IPS-15b (cell line): ENCODE results near the gene MARVELD1.

Experiments used
- H3K27me3 ChIP-seq: one replicate; pipeline ENCODE4 v1.6.1; 2013; ENCODE audit warnings: low read length; ENCODE audit not compliant: control insufficient read depth, insufficient read depth
- H3K36me3 ChIP-seq: one replicate; pipeline ENCODE4 v1.6.1; 2013; ENCODE audit warnings: low read length; ENCODE audit not compliant: control insufficient read depth, insufficient read depth
- H3K4me1 ChIP-seq: one replicate; pipeline ENCODE4 v1.6.1; 2013; ENCODE audit warnings: mild to moderate bottlenecking, low read length; ENCODE audit not compliant: control insufficient read depth, insufficient read depth
- H3K4me3 ChIP-seq: one replicate; pipeline ENCODE4 v1.5.1; 2013; ENCODE audit warnings: low read depth, low read length
- H3K9ac ChIP-seq: one replicate; pipeline ENCODE4 v1.6.1; 2013; ENCODE audit warnings: low read depth, mild to moderate bottlenecking, low read length
- H3K9me3 ChIP-seq: one replicate; pipeline ENCODE4 v1.6.1; 2013; ENCODE audit warnings: mild to moderate bottlenecking, low read length; ENCODE audit not compliant: control insufficient read depth, insufficient read depth

Gene MARVELD1

GRCh38 chr10:97748116-97748515 lies 34.6 kb downstream of the MARVELD1 start:
- H3K27me3 ChIP-seq, result no peaks in the 10 kb centered on the region
- no peaks in the 10 kb centered on the region for H3K9me3 ChIP-seq
- no peak overlapping the region for H3K9ac ChIP-seq
- H3K4me1 ChIP-seq, result no peaks in the 10 kb centered on the region
- peaks cover 41% of the 10 kb centered on the region for H3K36me3 ChIP-seq
- H3K4me3 ChIP-seq, result no peak overlapping the region

GRCh38 chr10:97752956-97753355 lies 39.4 kb downstream of the MARVELD1 start:
- H3K27me3 ChIP-seq, result no peaks in the 10 kb centered on the region
- H3K9ac ChIP-seq, result no peak overlapping the region
- no peak overlapping the region for H3K4me3 ChIP-seq
- peaks cover 61% of the 10 kb centered on the region for H3K36me3 ChIP-seq
- no peaks in the 10 kb centered on the region for H3K9me3 ChIP-seq
- no peaks in the 10 kb centered on the region for H3K4me1 ChIP-seq

GRCh38 chr10:97754726-97755125 lies 41.2 kb downstream of the MARVELD1 start:
- no peak overlapping the region for H3K9ac ChIP-seq
- peaks cover 55% of the 10 kb centered on the region for H3K36me3 ChIP-seq
- H3K4me1 ChIP-seq, result no peaks in the 10 kb centered on the region
- no peaks in the 10 kb centered on the region for H3K9me3 ChIP-seq
- H3K27me3 ChIP-seq, result no peaks in the 10 kb centered on the region
- no peak overlapping the region for H3K4me3 ChIP-seq

GRCh38 chr10:97755718-97756117 lies 42.2 kb downstream of the MARVELD1 start:
- no peaks in the 10 kb centered on the region for H3K27me3 ChIP-seq
- no peaks in the 10 kb centered on the region for H3K4me1 ChIP-seq
- H3K9ac ChIP-seq, result no peak overlapping the region
- peaks cover 57% of the 10 kb centered on the region for H3K36me3 ChIP-seq
- H3K9me3 ChIP-seq, result no peaks in the 10 kb centered on the region
- no peak overlapping the region for H3K4me3 ChIP-seq

- H3K4me3 ChIP-seq, result no peak overlapping the region
- H3K36me3 ChIP-seq, result peaks cover 49% of the 10 kb centered on the region
- no peaks in the 10 kb centered on the region for H3K4me1 ChIP-seq
- H3K9ac ChIP-seq, result no peak overlapping the region
- H3K9me3 ChIP-seq, result no peaks in the 10 kb centered on the region
- H3K27me3 ChIP-seq, result no peaks in the 10 kb centered on the region
Measured at GRCh38 chr10:97757471-97757870, 43.9 kb downstream of the MARVELD1 start.

GRCh38 chr10:97759158-97759887 lies 45.8 kb downstream of the MARVELD1 start:
- H3K27me3 ChIP-seq, result no peaks in the 10 kb centered on the region
- H3K36me3 ChIP-seq, result peaks cover 40% of the 10 kb centered on the region

GRCh38 chr10:97759946-97760345 lies 46.4 kb downstream of the MARVELD1 start:
- peaks cover 36% of the 10 kb centered on the region for H3K36me3 ChIP-seq
- no peaks in the 10 kb centered on the region for H3K4me1 ChIP-seq
- H3K27me3 ChIP-seq, result no peaks in the 10 kb centered on the region
- H3K9me3 ChIP-seq, result no peaks in the 10 kb centered on the region
- no peak overlapping the region for H3K4me3 ChIP-seq
- H3K9ac ChIP-seq, result no peak overlapping the region

More at GRCh38 chr10:97759158-97759887, 45.8 kb downstream of the MARVELD1 start:
- no peak overlapping the region for H3K4me3 ChIP-seq
- H3K9ac ChIP-seq, result no peak overlapping the region
- no peaks in the 10 kb centered on the region for H3K9me3 ChIP-seq
- no peaks in the 10 kb centered on the region for H3K4me1 ChIP-seq

- Histone ChIP-seq H3K36me3 (peaks cover 30% of the 10 kb centered on the region), H3K4me3 (no peak overlapping the region), H3K9ac (no peak overlapping the region), H3K4me1 (no peaks in the 10 kb centered on the region), H3K9me3 (no peaks in the 10 kb centered on the region), H3K27me3 (no peaks in the 10 kb centered on the region)
Measured at GRCh38 chr10:97760461-97761257, 47.1 kb downstream of the MARVELD1 start.

- Histone ChIP-seq H3K9me3 (no peaks in the 10 kb centered on the region), H3K27me3 (no peaks in the 10 kb centered on the region)
Measured at GRCh38 chr10:97761331-97761865, 47.9 kb downstream of the MARVELD1 start.

GRCh38 chr10:97762056-97762455 lies 48.5 kb downstream of the MARVELD1 start:
- Histone ChIP-seq H3K36me3 (peaks cover 16% of the 10 kb centered on the region), H3K4me3 (no peak overlapping the region), H3K4me1 (no peaks in the 10 kb centered on the region), H3K9me3 (no peaks in the 10 kb centered on the region), H3K9ac (no peak overlapping the region), H3K27me3 (no peaks in the 10 kb centered on the region)

More at GRCh38 chr10:97761331-97761865, 47.9 kb downstream of the MARVELD1 start:
- Histone ChIP-seq H3K36me3 (peaks cover 23% of the 10 kb centered on the region), H3K4me1 (no peaks in the 10 kb centered on the region), H3K4me3 (no peak overlapping the region), H3K9ac (no peak overlapping the region)

- Histone ChIP-seq H3K4me3 (no peak overlapping the region), H3K9me3 (no peaks in the 10 kb centered on the region), H3K36me3 (peaks cover 14% of the 10 kb centered on the region), H3K27me3 (no peaks in the 10 kb centered on the region), H3K9ac (no peak overlapping the region), H3K4me1 (no peaks in the 10 kb centered on the region)
Measured at GRCh38 chr10:97762816-97763215, 49.3 kb downstream of the MARVELD1 start.
